Common myeloid progenitor, CD34-positive (primary cell): ENCODE data around the gene FRAT2. TPM values are rescaled to one million over a fixed set of nuclear protein-coding genes. Genes with fewer than 3 reads are reported as not detected.

Experiments
- CTCF ChIA-PET: fragments of 350-600 bp; sonication (Branson Sonifier 250); formaldehyde crosslinking; loops from one replicate; lab custom pipeline; 2021; ENCODE audit warnings: antibody characterized with exemption; lab: Charles Lee
- POLR2A ChIA-PET: fragments of 350-600 bp; sonication (Branson Sonifier 250); formaldehyde crosslinking; loops from one replicate; lab custom pipeline; 2021; ENCODE audit warnings: antibody characterized with exemption; lab: Charles Lee
- DNase-seq, 3 donors: peaks; one replicate each; pipeline versions ENCODE4 v3.0.0 to v3.0.0-alpha.2; 2013
- H3K27ac ChIP-seq, 2 experiments: 1 replicate in 1 of 2; 2 replicates in 1 of 2; pipeline ENCODE4 v1.7.0; 2013; ENCODE audit warnings: inconsistent platforms in 2 of 2, low read length in 2 of 2, mild to moderate bottlenecking in 2 of 2, low read depth in 1 of 2, moderate library complexity in 1 of 2; ENCODE audit not compliant: severe bottlenecking in 2 of 2, insufficient read depth in 1 of 2, poor library complexity in 1 of 2
- H3K27me3 ChIP-seq, 5 experiments: replicated peaks in 2 of 5; 1 replicate in 3 of 5; 2 replicates in 2 of 5; pipeline versions ENCODE4 v1.6.1 to v1.7.0; 2013; ENCODE audit warnings: low read length in 4 of 5, mild to moderate bottlenecking in 2 of 5, moderate library complexity in 2 of 5, inconsistent platforms in 1 of 5; ENCODE audit not compliant: insufficient read depth in 5 of 5, control insufficient read depth in 4 of 5
- H3K36me3 ChIP-seq, 4 experiments: 1 replicate in 2 of 4; 2 replicates in 2 of 4; pipeline versions ENCODE4 v1.6.1 to v1.7.0; 2013; ENCODE audit warnings: low read length in 3 of 4, control low read depth in 1 of 4, mild to moderate bottlenecking in 1 of 4; ENCODE audit not compliant: control insufficient read depth in 4 of 4, insufficient read depth in 4 of 4
- H3K4me1 ChIP-seq, 4 experiments: 1 replicate in 3 of 4; 2 replicates in 1 of 4; pipeline versions ENCODE4 v1.6.1 to v1.7.1; 2013; ENCODE audit warnings: low read length in 3 of 4, mild to moderate bottlenecking in 3 of 4, control low read depth in 1 of 4, inconsistent platforms in 1 of 4, moderate library complexity in 1 of 4; ENCODE audit not compliant: control insufficient read depth in 4 of 4, insufficient read depth in 4 of 4; ENCODE audit errors: control extremely low read depth in 1 of 4
- H3K4me3 ChIP-seq, 7 experiments: 1 replicate in 4 of 7; 2 replicates in 3 of 7; pipeline versions ENCODE4 v1.5.1 to v1.7.0; 2013; ENCODE audit warnings: mild to moderate bottlenecking in 7 of 7, low read length in 6 of 7, moderate library complexity in 6 of 7, inconsistent platforms in 2 of 7, low read depth in 2 of 7, control low read depth in 1 of 7; ENCODE audit not compliant: insufficient read depth in 4 of 7, control insufficient read depth in 1 of 7; ENCODE audit errors: extremely low read depth in 1 of 7
- H3K9me3 ChIP-seq, 5 experiments: 1 replicate in 4 of 5; 2 replicates in 1 of 5; pipeline versions ENCODE4 v1.6.1 to v1.7.1; 2013; ENCODE audit warnings: low read length in 4 of 5, mild to moderate bottlenecking in 2 of 5, inconsistent platforms in 1 of 5, low read depth in 1 of 5, moderate library complexity in 1 of 5; ENCODE audit not compliant: control insufficient read depth in 4 of 5, insufficient read depth in 2 of 5; ENCODE audit errors: control extremely low read depth in 1 of 5
- WGBS: methylation state at CpG from one replicate; pipeline ENCODE4 v1.1.5; 2013; ENCODE audit not compliant: insufficient coverage; 5-methylcytosine and 5-hydroxymethylcytosine counted together
- polyA plus RNA-seq: library from polyadenylated mRNA; unstranded; fragments of 120-200 nt; gene quantifications from one replicate; pipeline ENCODE4 v1.2.1, GENCODE V29; 2013

Gene FRAT2
- polyA plus RNA-seq, result 14.1 TPM

- H3K27ac ChIP-seq, result peak within 1 kb of the TSS; percentile 98 to 99
- 0% methylated on average over 72 of the region's 103 CpGs for WGBS
- POLR2A ChIA-PET, result interaction anchor here (0.8 to 3.0 kb wide), 3 partner anchors 9 to 43 kb away, joined by 3 to 23 read pairs (median 5); partner anchors contain the start of gene FRAT1
- no peaks in the 10 kb centered on the region for H3K9me3 ChIP-seq
- peaks cover 0 to 7% (median 4%) of the 10 kb centered on the region in 4 experiments for H3K36me3 ChIP-seq
- peak within 1 kb of the TSS; percentile 70 to 88 (median 83) for H3K4me3 ChIP-seq
- peak; percentile 92 to 94 (median 92) for DNase-seq
- H3K4me1 ChIP-seq, result peaks cover 8 to 33% (median 25%) of the 10 kb centered on the region in 4 experiments
- CTCF ChIA-PET, result interaction anchor here (1.2 to 4.5 kb wide), 6 partner anchors 10 to 25 kb away, joined by 3 to 31 read pairs (median 8); partner anchors contain the start of gene FRAT1
- no peaks in the 10 kb centered on the region for H3K27me3 ChIP-seq
These were observed at the start of gene FRAT2 for GRCh38 chr10:97334370-97335175. TSS of gene FRAT2 (minus strand) at chr10:97334729. CDS start at chr10:97334572, 157 bp downstream.

GRCh38 chr10:97384156-97384555, 49.6 kb upstream of the FRAT2 start:
- Histone ChIP-seq H3K4me1 (no peaks in the 10 kb centered on the region), H3K9me3 (peaks cover 0 to 3% (median 0%) of the 10 kb centered on the region in 5 experiments), H3K27me3 (no peaks in the 10 kb centered on the region), H3K4me3 (no peak overlapping the region), H3K36me3 (peaks cover 3 to 76% (median 44%) of the 10 kb centered on the region in 4 experiments), H3K27ac (no peak overlapping the region)
- ChIA-PET CTCF (interaction anchor here (1.5 kb wide), 1 partner anchor 17 kb away, joined by 3 read pairs; the partner anchor contains the start of gene RRP12), POLR2A (no interaction called here)
- 100% methylated on average over 5 of the region's 5 CpGs for WGBS
- DNase-seq, result no peak

- Histone ChIP-seq H3K9me3 (peaks cover 0 to 2% (median 0%) of the 10 kb centered on the region in 5 experiments), H3K4me1 (no peaks in the 10 kb centered on the region), H3K36me3 (peaks cover 0 to 75% (median 41%) of the 10 kb centered on the region in 4 experiments), H3K27ac (no peak overlapping the region), H3K4me3 (no peak overlapping the region), H3K27me3 (no peaks in the 10 kb centered on the region)
- DNase-seq, result no peak
- POLR2A ChIA-PET, result interaction anchor here (0.6 kb wide), 1 partner anchor 17 kb away, joined by 3 read pairs; no protein-coding TSS in a partner anchor
- WGBS, result 100% methylated on average over 6 of the region's 7 CpGs
- CTCF ChIA-PET, result interaction anchor here (1.5 kb wide), 1 partner anchor 18 kb away, joined by 3 read pairs; the partner anchor contains the start of gene RRP12
These were observed 48.6 kb upstream of the FRAT2 start for GRCh38 chr10:97383159-97383558.

- ChIA-PET POLR2A (no interaction called here), CTCF (interaction anchor here (1.5 kb wide), 1 partner anchor 15 kb away, joined by 4 read pairs; no protein-coding TSS in a partner anchor)
- Histone ChIP-seq H3K4me3 (no peak overlapping the region), H3K27ac (no peak overlapping the region), H3K36me3 (peaks cover 0 to 77% (median 45%) of the 10 kb centered on the region in 4 experiments), H3K27me3 (no peaks in the 10 kb centered on the region), H3K9me3 (no peaks in the 10 kb centered on the region), H3K4me1 (no peaks in the 10 kb centered on the region)
- no peak for DNase-seq
- 91% methylated on average over 8 of the region's 8 CpGs for WGBS
These were observed 47.1 kb upstream of the FRAT2 start for GRCh38 chr10:97381626-97382025.

GRCh38 chr10:97380516-97380915, 46.0 kb upstream of the FRAT2 start:
- POLR2A ChIA-PET, result no interaction called here
- H3K27me3 ChIP-seq, result no peaks in the 10 kb centered on the region
- WGBS, result 90% methylated on average over 2 of the region's 8 CpGs
- H3K36me3 ChIP-seq, result peaks cover 0 to 71% (median 43%) of the 10 kb centered on the region in 4 experiments
- no peak overlapping the region for H3K27ac ChIP-seq
- CTCF ChIA-PET, result interaction anchor here (0.8 to 1.5 kb wide), 2 partner anchors 14 to 23 kb away, joined by 3 to 4 read pairs; no protein-coding TSS in a partner anchor
- no peak overlapping the region for H3K4me3 ChIP-seq
- no peaks in the 10 kb centered on the region for H3K4me1 ChIP-seq
- no peaks in the 10 kb centered on the region for H3K9me3 ChIP-seq
- DNase-seq, result no peak

- ChIA-PET POLR2A (no interaction called here), CTCF (no interaction called here)
- Histone ChIP-seq H3K27ac (no peak overlapping the region), H3K36me3 (peaks cover 0 to 64% (median 43%) of the 10 kb centered on the region in 4 experiments), H3K9me3 (no peaks in the 10 kb centered on the region), H3K4me1 (no peaks in the 10 kb centered on the region), H3K27me3 (no peaks in the 10 kb centered on the region), H3K4me3 (no peak overlapping the region)
- whole genome bisulfite sequencing, result 95% methylated on average over 11 of the region's 15 CpGs
- no peak for DNase-seq
These were observed 44.7 kb upstream of the FRAT2 start for GRCh38 chr10:97378933-97379921.
